Mucosa of gallbladder (tissue), 1 donor: ENCODE measurements around the gene MYNN. TPM values are rescaled to one million over a fixed set of nuclear protein-coding genes. Genes with fewer than 3 reads are reported as not detected.

Experiments
- DNase-seq: peaks from one replicate; pipeline ENCODE4 v3.0.0-alpha.2; 2020; ENCODE audit warnings: low spot score
- total RNA-seq: library from RNA; stranded (reverse); gene quantifications from one replicate; pipeline ENCODE4 v1.2.1, GENCODE V29; 2021
- donor health status: DM: no; HTN: no; CAD: no.

The MYNN gene
- total RNA-seq, 1 donor from 2014 or later, result 14.0 TPM

DNA sequence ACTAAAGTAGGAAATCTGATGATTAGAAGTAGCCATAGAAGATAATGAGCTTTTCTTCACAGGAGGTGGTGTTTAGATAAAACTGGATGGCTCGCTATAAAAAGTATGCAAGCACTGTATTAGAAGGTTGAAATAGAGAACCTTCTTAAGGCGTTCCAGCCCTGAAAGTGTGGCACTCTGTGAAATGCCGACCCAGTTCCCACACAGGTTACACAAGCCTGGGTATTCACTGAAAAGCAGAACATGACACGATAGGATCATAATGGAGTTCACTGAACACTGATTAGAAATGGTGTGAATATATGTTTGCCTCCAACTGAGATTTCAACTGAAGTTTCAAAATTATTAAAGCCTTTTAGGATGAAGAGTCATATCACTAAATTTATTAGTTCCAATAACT is 54.5 kb downstream of the MYNN start:
- no peak for DNase-seq

DNA sequence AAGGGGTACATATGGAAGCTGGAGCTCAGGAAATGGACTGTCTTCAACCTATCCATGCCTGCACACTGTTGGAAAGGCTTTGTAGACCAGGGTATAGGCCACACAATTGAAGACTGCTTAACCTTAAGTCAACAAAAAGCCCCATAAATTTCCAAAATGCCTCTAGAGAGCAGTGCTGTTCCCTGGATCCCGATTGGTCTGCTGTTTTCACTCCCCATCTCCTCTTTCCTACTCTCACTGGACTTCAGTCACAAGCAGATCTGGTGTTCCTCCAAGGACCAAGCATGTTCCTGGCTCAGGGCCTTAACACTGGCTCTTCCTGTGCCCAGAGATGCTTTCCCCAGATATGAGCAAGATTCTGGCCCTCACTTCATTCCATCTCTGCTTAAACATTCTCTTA is 62.3 kb downstream of the MYNN start:
- DNase-seq, result no peak

DNA sequence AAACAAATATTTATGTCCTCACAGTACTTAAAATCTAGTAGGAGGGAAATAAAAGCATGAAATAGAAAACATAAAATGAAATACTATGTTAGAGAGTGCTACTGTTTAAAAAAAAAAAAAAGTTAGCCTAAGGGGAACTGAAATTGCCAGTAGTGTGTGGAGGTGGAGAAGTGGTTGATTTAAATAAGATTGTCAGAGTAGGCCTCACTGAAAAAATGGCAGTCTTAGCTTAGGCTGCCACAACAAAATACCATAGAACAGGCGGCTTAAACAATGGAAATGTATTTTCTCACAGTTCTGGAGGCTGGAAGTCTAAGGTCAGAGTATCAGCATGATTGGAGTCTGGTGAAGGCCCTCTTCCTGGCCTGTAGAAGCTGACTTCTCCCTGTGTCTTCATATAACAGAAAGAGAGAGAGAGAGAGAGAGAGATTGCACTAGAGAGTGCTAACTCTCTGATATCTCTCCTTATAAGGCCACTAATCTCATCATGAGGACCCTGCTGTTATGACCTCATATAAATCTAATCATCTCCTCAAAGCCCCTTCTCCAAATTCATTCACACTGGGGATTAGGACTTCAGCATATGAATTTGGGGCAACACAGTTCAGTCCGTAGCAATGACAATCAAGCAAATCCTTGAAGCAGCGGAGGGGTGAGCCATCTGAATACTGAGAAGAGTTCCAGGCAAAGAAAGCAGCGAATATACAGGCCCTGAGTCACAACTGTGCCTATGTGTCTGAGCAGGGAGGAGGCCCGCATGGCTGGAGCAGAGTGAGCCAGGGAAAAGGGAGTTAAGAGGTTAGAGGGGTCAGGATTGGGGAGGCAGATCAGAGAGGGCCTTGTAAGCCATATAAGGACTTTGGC is 63.1 kb downstream of the MYNN start:
- no peak for DNase-seq

DNA sequence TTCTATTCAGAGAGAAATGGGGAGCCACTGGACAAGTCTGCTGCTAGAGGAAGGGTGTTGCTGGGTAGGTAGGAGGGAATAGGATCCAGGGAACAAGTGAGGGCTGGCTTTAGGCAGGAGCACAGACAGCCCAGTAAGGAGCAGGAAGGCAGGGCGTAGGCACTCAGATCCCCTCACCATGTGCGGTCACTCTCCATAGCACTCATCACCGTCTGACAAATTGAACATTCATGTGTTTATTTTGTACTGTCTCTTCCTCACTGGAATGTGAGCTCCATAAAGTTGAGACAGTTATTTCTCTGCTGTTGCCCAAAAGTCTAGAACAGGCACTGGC is 63.7 kb downstream of the MYNN start:
- DNase-seq, result no peak

DNA sequence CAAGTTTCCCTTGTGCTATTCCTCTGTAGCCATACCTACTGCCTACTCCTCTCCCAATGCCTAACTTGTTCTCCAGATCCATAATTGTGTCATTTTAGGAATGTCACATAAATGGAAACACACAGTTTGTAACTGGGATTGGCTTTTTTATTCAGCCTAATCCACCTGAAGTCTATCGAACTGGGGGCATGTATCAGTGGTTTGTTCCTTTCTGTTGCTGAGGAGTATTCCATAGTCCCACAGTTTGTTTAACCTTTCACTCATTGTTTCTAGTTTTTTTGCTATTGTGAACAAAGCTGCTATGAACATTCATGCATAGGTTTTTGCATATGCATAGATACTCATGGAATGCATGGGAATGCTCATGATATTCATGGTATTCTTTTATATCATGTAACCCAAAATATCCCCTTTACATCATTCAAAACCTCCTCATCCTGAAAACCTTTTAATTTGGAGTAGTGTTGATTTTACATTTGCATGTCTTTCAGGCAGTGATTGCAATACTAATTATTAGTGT is 65.4 kb downstream of the MYNN start:
- DNase-seq, result no peak

Other genes with a start within 250 kb of the MYNN start
- gene MECOM, start 109.7 kb upstream of the MYNN start, total RNA-seq, result 30.0 TPM
- 3.5 TPM for gene TERC, start 8.3 kb upstream of the MYNN start, total RNA-seq
- 1.6 TPM for gene ACTRT3, start 3.8 kb upstream of the MYNN start, total RNA-seq
- gene LRRIQ4, start 39.5 kb downstream of the MYNN start, total RNA-seq, result not detected
- 2.3 TPM for gene LRRC34, start 39.5 kb downstream of the MYNN start, total RNA-seq
- 2.9 TPM for gene LRRC31, start 96.5 kb downstream of the MYNN start, total RNA-seq
- gene SAMD7, start 138.2 kb downstream of the MYNN start, total RNA-seq, result not detected
- 135 TPM for gene SEC62, start 193.4 kb downstream of the MYNN start, total RNA-seq